Measurements from ENCODE around the gene SATB2. TPM values are rescaled to one million over a fixed set of nuclear protein-coding genes. Genes with fewer than 3 reads are reported as not detected.

The SATB2 gene
- total and polyA plus RNA-seq, 2 experiments from 2014 or later: 1.6 to 6.0 TPM

DNA sequence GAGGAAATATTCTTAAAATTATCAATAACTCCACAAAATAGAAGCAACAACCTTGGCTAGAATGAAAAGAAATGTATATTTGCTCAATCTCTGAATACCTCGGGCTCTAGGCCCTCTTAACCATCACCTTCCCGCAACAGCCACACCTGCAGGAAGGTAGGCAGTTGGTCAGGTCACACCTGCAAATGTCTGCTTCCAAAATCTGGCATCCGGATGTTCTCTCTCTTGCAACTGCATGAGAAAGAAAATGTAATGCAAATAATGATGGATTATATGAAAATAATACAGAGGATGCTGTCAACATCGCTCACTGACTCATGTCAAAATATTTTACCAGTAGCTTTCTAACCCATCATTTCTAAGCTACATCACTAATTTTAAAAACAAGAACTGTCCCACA is 148.3 kb downstream of the SATB2 start:
- no peak for ATAC-seq

More for the DNA sequence above, 148.3 kb downstream of the SATB2 start:
- no peak overlapping the region for H3K27ac Mint-ChIP-seq
- H3K4me3 Mint-ChIP-seq: no peak overlapping the region
- no peaks in the 10 kb centered on the region for H4K20me1 ChIP-seq (replicated peaks; ENCODE audit: insufficient read depth)
- no peaks in the 10 kb centered on the region for H3K36me3 Mint-ChIP-seq (ENCODE audit: low read depth)
- H3K4me1 ChIP-seq (ENCODE audit: insufficient read depth): no peaks in the 10 kb centered on the region
- H2AFZ ChIP-seq: no peak overlapping the region
- no peaks in the 10 kb centered on the region for H3K27me3 ChIP-seq (ENCODE audit: insufficient read depth)
- no peak overlapping the region for H3K27ac ChIP-seq (ENCODE audit: low read depth)
- H3K27me3 Mint-ChIP-seq (ENCODE audit: insufficient read depth, low read depth, poor library complexity): no peaks in the 10 kb centered on the region
- H3K79me2 ChIP-seq (replicated peaks; ENCODE audit: insufficient read depth): no peaks in the 10 kb centered on the region
- no peak for DNase-seq (ENCODE audit: low spot score)
- H3K9me3 Mint-ChIP-seq: no peaks in the 10 kb centered on the region
- H3K36me3 ChIP-seq (ENCODE audit: insufficient read depth): no peaks in the 10 kb centered on the region
- no peak overlapping the region for H3K4me3 ChIP-seq
- no peak overlapping the region for H3K4me2 ChIP-seq
- H3K9me2 ChIP-seq (ENCODE audit: insufficient read depth): no peaks in the 10 kb centered on the region
- H3K4me1 Mint-ChIP-seq: no peaks in the 10 kb centered on the region
- no peaks in the 10 kb centered on the region for H3F3A ChIP-seq (replicated peaks; ENCODE audit: low read depth)
- TF ChIP-seq ZNF331 (CRISPR knock-in tag; IDR thresholded peaks at IDR 0.05; ENCODE audit: low read depth) (no peak), EZH2 (IDR thresholded peaks at IDR 0.05; ENCODE audit: low read depth, unreplicated experiment) (no peak), CREB1 (CRISPR knock-in tag; IDR thresholded peaks at IDR 0.05; ENCODE audit: low read depth) (no peak), NANOG (IDR thresholded peaks at IDR 0.05; ENCODE audit: borderline replicate concordance) (no peak), STAT1 (IDR thresholded peaks at IDR 0.05; ENCODE audit: unreplicated experiment) (no peak), ZNF114 (CRISPR knock-in tag; IDR thresholded peaks at IDR 0.05) (no peak), ZNF462 (CRISPR knock-in tag; IDR thresholded peaks at IDR 0.05) (no peak), JUNB (IDR thresholded peaks at IDR 0.05; ENCODE audit: unreplicated experiment) (no peak), REST (IDR thresholded peaks at IDR 0.05; ENCODE audit: unreplicated experiment) (no peak), CTCF (conservative IDR thresholded peaks at IDR 0.05; ENCODE audit: low read depth in 2 of 2) (no peak), EZH2phosphoT487 (IDR thresholded peaks at IDR 0.05; ENCODE audit: unreplicated experiment) (no peak)
- TF ChIP-seq, protein P1, sequence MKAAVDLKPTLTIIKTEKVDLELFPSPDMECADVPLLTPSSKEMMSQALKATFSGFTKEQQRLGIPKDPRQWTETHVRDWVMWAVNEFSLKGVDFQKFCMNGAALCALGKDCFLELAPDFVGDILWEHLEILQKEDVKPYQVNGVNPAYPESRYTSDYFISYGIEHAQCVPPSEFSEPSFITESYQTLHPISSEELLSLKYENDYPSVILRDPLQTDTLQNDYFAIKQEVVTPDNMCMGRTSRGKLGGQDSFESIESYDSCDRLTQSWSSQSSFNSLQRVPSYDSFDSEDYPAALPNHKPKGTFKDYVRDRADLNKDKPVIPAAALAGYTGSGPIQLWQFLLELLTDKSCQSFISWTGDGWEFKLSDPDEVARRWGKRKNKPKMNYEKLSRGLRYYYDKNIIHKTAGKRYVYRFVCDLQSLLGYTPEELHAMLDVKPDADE (IDR thresholded peaks at IDR 0.05): no peak
